SK-N-SH (cell line): Measurements from ENCODE around the gene MICU2. TPM values are rescaled to one million over a fixed set of nuclear protein-coding genes. Genes with fewer than 3 reads are reported as not detected.

Experiments
- CTCF ChIA-PET: fragments of 300-600, 350-600 bp; formaldehyde crosslinking; extraction: SDS; loops from one replicate; lab custom pipeline; 2021; lab: Yijun Ruan, JAX
- POLR2A ChIA-PET: fragments of 350-600 bp; sonication (Branson Sonifier 250); formaldehyde crosslinking; extraction: SDS; loops from one replicate; lab custom pipeline; 2020; ENCODE audit warnings: antibody characterized with exemption, inconsistent platforms; lab: Yijun Ruan, JAX
- DNase-seq: peaks from one replicate; pipeline ENCODE4 v3.0.0; 2012
- H2AFZ ChIP-seq: fragments of 200-600 bp; sonication (generic); 2 replicates; pipeline ENCODE4 v1.8.1; 2016; ENCODE audit warnings: antibody characterized with exemption, mild to moderate bottlenecking, low read depth
- H3F3A ChIP-seq: fragments of 200-600 bp; sonication (generic); replicated peaks from 2 replicates; pipeline ENCODE3; 2016; ENCODE audit warnings: antibody characterized with exemption, mild to moderate bottlenecking; ENCODE audit not compliant: insufficient read depth
- H3K27ac ChIP-seq, 2 experiments: fragments of 200-500 bp in 1 of 2; fragments of 200-600 bp in 1 of 2; sonication (Bioruptor generic) in 1 of 2; sonication (generic), shearing (Covaris generic) in 1 of 2; 2 replicates each; pipeline versions ENCODE4 v1.5.1 to v1.6.1; 2014 to 2016; ENCODE audit warnings: low read depth in 2 of 2, inconsistent platforms in 1 of 2, low read length in 1 of 2, mild to moderate bottlenecking in 1 of 2, mixed read lengths in 1 of 2
- H3K27me3 ChIP-seq: fragments of 200-600 bp; sonication (generic), shearing (Covaris generic); 2 replicates; pipeline ENCODE4 v1.6.1; 2016; ENCODE audit warnings: mixed run types; ENCODE audit not compliant: insufficient read depth
- H3K36me3 ChIP-seq, 2 experiments: fragments of 200-500 bp in 1 of 2; fragments of 200-600 bp in 1 of 2; sonication (Bioruptor generic) in 1 of 2; sonication (generic) in 1 of 2; replicated peaks in 1 of 2; 2 replicates each; pipeline versions ENCODE3 to v1.5.1; 2014 to 2016; ENCODE audit warnings: low read length in 1 of 2, mild to moderate bottlenecking in 1 of 2; ENCODE audit not compliant: insufficient read depth in 2 of 2, control insufficient read depth in 1 of 2
- H3K4me1 ChIP-seq, 2 experiments: fragments of 200-500 bp in 1 of 2; fragments of 200-600 bp in 1 of 2; sonication (Bioruptor generic) in 1 of 2; sonication (generic), shearing (Covaris generic) in 1 of 2; 2 replicates each; pipeline versions ENCODE4 v1.5.1 to v1.6.1; 2014 to 2016; ENCODE audit warnings: low read depth in 1 of 2, low read length in 1 of 2, mixed run types in 1 of 2; ENCODE audit not compliant: insufficient read depth in 2 of 2, control insufficient read depth in 1 of 2
- H3K4me2 ChIP-seq: fragments of 200-600 bp; sonication (generic), shearing (Covaris generic); 2 replicates; pipeline ENCODE4 v1.6.1; 2017; ENCODE audit warnings: mixed run types
- H3K4me3 ChIP-seq, 2 experiments: fragments of 200-500 bp in 1 of 2; fragments of 200-600 bp in 1 of 2; sonication (Bioruptor generic) in 1 of 2; sonication (generic), shearing (Covaris generic) in 1 of 2; 2 replicates each; pipeline versions ENCODE4 v1.5.1 to v1.8.1; 2014 to 2016; ENCODE audit warnings: low read depth in 2 of 2, inconsistent platforms in 1 of 2, low read length in 1 of 2, mild to moderate bottlenecking in 1 of 2, mixed read lengths in 1 of 2, moderate library complexity in 1 of 2
- H3K79me2 ChIP-seq: fragments of 200-600 bp; sonication (generic); 2 replicates; pipeline ENCODE4 v1.8.1; 2017; ENCODE audit warnings: mild to moderate bottlenecking; ENCODE audit not compliant: insufficient read depth
- H3K9ac ChIP-seq: fragments of 200-600 bp; sonication (generic); 2 replicates; pipeline ENCODE4 v1.6.1; 2017; ENCODE audit warnings: mixed run types
- H3K9me2 ChIP-seq: fragments of 200-600 bp; sonication (generic); 2 replicates; pipeline ENCODE4 v1.6.1; 2017; ENCODE audit warnings: mixed run types
- H3K9me3 ChIP-seq: fragments of 200-600 bp; sonication (generic); 2 replicates; pipeline ENCODE4 v1.6.1; 2017; ENCODE audit warnings: mixed run types, mild to moderate bottlenecking, moderate library complexity
- H4K20me1 ChIP-seq: fragments of 200-600 bp; sonication (generic); 2 replicates; pipeline ENCODE4 v1.6.1; 2017; ENCODE audit warnings: mild to moderate bottlenecking, mixed run types; ENCODE audit not compliant: insufficient read depth
- ELF1 ChIP-seq: IDR thresholded peaks from 2 replicates; pipeline ENCODE4 v1.4.0; 2012
- EP300 ChIP-seq, 2 experiments: IDR thresholded peaks; 2 replicates each; pipeline versions ENCODE4 v1.4.0 to v1.6.1; 2012; ENCODE audit warnings: borderline replicate concordance in 1 of 2, low read depth in 1 of 2, low read length in 1 of 2
- EZH2phosphoT487 ChIP-seq: fragments of 200-600 bp; sonication (generic); IDR thresholded peaks from 2 replicates; pipeline ENCODE4 v1.6.1; 2017; ENCODE audit warnings: low read depth, mixed run types, mild to moderate bottlenecking, antibody characterized with exemption, moderate library complexity, borderline replicate concordance
- FOSL2 ChIP-seq: IDR thresholded peaks from 2 replicates; pipeline ENCODE4 v1.4.0; 2012; ENCODE audit warnings: low read depth, mild to moderate bottlenecking, moderate library complexity, borderline replicate concordance
- FOXM1 ChIP-seq: IDR thresholded peaks from 2 replicates; pipeline ENCODE4 v1.4.0; 2012; ENCODE audit warnings: low read depth, mild to moderate bottlenecking
- GABPA ChIP-seq: IDR thresholded peaks from 2 replicates; pipeline ENCODE4 v1.4.0; 2012; ENCODE audit warnings: low read depth, mild to moderate bottlenecking
- JUND ChIP-seq: IDR thresholded peaks from 2 replicates; pipeline ENCODE4 v1.4.0; 2012
- MEF2A ChIP-seq: IDR thresholded peaks from 2 replicates; pipeline ENCODE4 v1.4.0; 2012; ENCODE audit warnings: low read depth, borderline replicate concordance
- POLR2AphosphoS5 ChIP-seq: IDR thresholded peaks from 2 replicates; pipeline ENCODE4 v1.6.1; 2012; ENCODE audit warnings: low read depth, low read length
- RAD21 ChIP-seq: IDR thresholded peaks from 2 replicates; pipeline ENCODE4 v1.6.1; 2012; ENCODE audit warnings: mild to moderate bottlenecking, low read length
- RCOR1 ChIP-seq: fragments of 150-350 bp; IDR thresholded peaks from 2 replicates; pipeline ENCODE4 v1.6.1; 2017; ENCODE audit warnings: antibody characterized with exemption, low read length
- SMC3 ChIP-seq: IDR thresholded peaks from 2 replicates; pipeline ENCODE4 v1.6.1; 2012; ENCODE audit warnings: low read depth, low read length, improper control_type of control experiment
- TAF1 ChIP-seq: IDR thresholded peaks from 2 replicates; pipeline ENCODE4 v1.6.1; 2012; ENCODE audit warnings: low read depth, mild to moderate bottlenecking, low read length, moderate library complexity, borderline replicate concordance
- TCF12 ChIP-seq: IDR thresholded peaks from 2 replicates; pipeline ENCODE4 v1.4.0; 2012
- YY1 ChIP-seq: IDR thresholded peaks from 2 replicates; pipeline ENCODE4 v1.4.0; 2012; ENCODE audit warnings: low read depth, mild to moderate bottlenecking
- WGBS: methylation state at CpG from one replicate; pipeline ENCODE4 v1.1.6; 2017; ENCODE audit warnings: low lambda C conversion rate; 5-methylcytosine and 5-hydroxymethylcytosine counted together
- polyA plus RNA-seq, 3 experiments: library from polyadenylated mRNA; depleted of rRNA; stranded (reverse); fragments of >200 nt; gene quantifications; 2 replicates each; pipeline ENCODE4 v1.2.3, GENCODE V29; 2012
- TF ChIP-seq, protein P1 (sequence below): fragments of 150-350 bp; IDR thresholded peaks from 2 replicates; pipeline ENCODE4 v1.6.1; 2016; ENCODE audit warnings: mild to moderate bottlenecking, low read depth, low read length
- TF ChIP-seq, protein P2 (sequence below): fragments of 150-350 bp; IDR thresholded peaks from 2 replicates; pipeline ENCODE4 v1.6.1; 2017; ENCODE audit warnings: antibody characterized with exemption, low read length, low read depth, borderline replicate concordance
- TF ChIP-seq, protein P3 (sequence below): fragments of 200-600 bp; sonication (generic); IDR thresholded peaks from 2 replicates; pipeline ENCODE4 v1.6.1; 2017; ENCODE audit warnings: antibody characterized with exemption, mild to moderate bottlenecking, moderate library complexity
- TF ChIP-seq, protein P4 (sequence below): IDR thresholded peaks from 2 replicates; pipeline ENCODE4 v1.4.0; 2012; ENCODE audit warnings: low read depth, borderline replicate concordance
- TF ChIP-seq, protein P5 (sequence below): IDR thresholded peaks from 2 replicates; pipeline ENCODE4; 2012

MICU2 gene
- polyA plus RNA-seq, 1 of the 3 experiments (the other 2 are of a cell fraction) = 46.4 TPM

DNA sequence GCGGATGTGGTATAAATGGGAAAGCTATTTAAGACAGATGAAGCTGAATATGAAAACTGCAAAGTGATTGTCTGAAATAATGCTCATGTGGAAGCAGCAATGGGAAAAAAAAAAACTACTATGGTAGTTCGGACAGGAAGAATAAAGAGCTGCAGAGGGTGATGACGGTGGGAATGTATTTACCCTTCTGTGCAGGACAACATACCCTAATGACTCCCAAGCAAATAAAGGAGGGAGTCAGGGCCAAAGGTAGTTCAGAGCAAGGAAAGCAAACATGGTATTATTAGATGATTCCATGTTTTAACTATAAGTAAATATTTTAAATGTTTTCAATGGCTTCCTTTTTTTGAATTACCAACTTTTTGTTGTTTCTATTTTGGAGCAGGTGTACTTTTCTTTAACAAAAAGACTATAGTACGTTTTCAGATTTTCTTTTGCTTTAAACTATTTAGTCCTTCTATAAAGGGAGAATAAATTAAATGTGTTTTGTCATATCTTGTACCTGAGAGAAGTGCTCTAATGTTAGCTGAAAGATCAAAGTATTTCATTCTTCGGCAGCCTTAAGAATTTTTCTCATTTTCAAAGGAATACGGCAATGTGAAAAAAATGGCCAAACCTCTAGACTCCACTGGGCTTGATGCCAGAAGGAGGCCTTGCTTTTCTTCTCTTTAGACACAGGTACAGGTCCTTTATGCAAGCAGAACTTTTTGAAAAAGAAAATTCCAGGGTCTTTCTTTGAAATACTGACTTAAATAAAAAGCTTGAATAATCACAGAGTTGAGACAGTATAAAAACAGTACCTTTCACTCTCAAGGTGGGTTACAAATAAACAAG is 77.0 kb downstream of the MICU2 start:
- H3K4me2 ChIP-seq = no peak overlapping the region
- peaks cover 4 to 10% of the 10 kb centered on the region in 2 experiments for H3K36me3 ChIP-seq
- H3K4me1 ChIP-seq = peaks cover 0 to 5% of the 10 kb centered on the region in 2 experiments; a peak in 3 of 4 replicates
- no peak overlapping the region for H3K27ac ChIP-seq
- WGBS = 93% methylated on average over 6 of the region's 6 CpGs
- no peak overlapping the region for H3K9ac ChIP-seq
- H2AFZ ChIP-seq = no peak overlapping the region
- no peak overlapping the region for H3K4me3 ChIP-seq
- ChIA-PET POLR2A (no interaction called here), CTCF (interaction anchor here (1.1 kb wide), 1 partner anchor 31 kb away, joined by 4 read pairs; no protein-coding TSS in a partner anchor)
- peaks cover 9% of the 10 kb centered on the region for H3F3A ChIP-seq
- H3K9me2 ChIP-seq = no peaks in the 10 kb centered on the region
- TF ChIP-seq ELF1 = no peak
- TF ChIP-seq, protein P1, sequence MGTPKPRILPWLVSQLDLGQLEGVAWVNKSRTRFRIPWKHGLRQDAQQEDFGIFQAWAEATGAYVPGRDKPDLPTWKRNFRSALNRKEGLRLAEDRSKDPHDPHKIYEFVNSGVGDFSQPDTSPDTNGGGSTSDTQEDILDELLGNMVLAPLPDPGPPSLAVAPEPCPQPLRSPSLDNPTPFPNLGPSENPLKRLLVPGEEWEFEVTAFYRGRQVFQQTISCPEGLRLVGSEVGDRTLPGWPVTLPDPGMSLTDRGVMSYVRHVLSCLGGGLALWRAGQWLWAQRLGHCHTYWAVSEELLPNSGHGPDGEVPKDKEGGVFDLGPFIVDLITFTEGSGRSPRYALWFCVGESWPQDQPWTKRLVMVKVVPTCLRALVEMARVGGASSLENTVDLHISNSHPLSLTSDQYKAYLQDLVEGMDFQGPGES = no peak
- TF ChIP-seq, protein P2, sequence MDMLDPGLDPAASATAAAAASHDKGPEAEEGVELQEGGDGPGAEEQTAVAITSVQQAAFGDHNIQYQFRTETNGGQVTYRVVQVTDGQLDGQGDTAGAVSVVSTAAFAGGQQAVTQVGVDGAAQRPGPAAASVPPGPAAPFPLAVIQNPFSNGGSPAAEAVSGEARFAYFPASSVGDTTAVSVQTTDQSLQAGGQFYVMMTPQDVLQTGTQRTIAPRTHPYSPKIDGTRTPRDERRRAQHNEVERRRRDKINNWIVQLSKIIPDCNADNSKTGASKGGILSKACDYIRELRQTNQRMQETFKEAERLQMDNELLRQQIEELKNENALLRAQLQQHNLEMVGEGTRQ = no peak
- TF ChIP-seq JUND = no peak
- no peak for TF ChIP-seq RCOR1
- TF ChIP-seq, protein P3, sequence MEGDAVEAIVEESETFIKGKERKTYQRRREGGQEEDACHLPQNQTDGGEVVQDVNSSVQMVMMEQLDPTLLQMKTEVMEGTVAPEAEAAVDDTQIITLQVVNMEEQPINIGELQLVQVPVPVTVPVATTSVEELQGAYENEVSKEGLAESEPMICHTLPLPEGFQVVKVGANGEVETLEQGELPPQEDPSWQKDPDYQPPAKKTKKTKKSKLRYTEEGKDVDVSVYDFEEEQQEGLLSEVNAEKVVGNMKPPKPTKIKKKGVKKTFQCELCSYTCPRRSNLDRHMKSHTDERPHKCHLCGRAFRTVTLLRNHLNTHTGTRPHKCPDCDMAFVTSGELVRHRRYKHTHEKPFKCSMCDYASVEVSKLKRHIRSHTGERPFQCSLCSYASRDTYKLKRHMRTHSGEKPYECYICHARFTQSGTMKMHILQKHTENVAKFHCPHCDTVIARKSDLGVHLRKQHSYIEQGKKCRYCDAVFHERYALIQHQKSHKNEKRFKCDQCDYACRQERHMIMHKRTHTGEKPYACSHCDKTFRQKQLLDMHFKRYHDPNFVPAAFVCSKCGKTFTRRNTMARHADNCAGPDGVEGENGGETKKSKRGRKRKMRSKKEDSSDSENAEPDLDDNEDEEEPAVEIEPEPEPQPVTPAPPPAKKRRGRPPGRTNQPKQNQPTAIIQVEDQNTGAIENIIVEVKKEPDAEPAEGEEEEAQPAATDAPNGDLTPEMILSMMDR = no peak
- no peak for TF ChIP-seq FOXM1
- TF ChIP-seq, protein P4, sequence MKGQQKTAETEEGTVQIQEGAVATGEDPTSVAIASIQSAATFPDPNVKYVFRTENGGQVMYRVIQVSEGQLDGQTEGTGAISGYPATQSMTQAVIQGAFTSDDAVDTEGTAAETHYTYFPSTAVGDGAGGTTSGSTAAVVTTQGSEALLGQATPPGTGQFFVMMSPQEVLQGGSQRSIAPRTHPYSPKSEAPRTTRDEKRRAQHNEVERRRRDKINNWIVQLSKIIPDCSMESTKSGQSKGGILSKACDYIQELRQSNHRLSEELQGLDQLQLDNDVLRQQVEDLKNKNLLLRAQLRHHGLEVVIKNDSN = no peak
- H3K27me3 ChIP-seq = no peaks in the 10 kb centered on the region
- DNase-seq = no peak
- H4K20me1 ChIP-seq = no peaks in the 10 kb centered on the region
- 0 out of 2 replicates have a peak, but pooled peaks cover 5% of the 10 kb centered on the region for H3K79me2 ChIP-seq
- H3K9me3 ChIP-seq = no peaks in the 10 kb centered on the region

DNA sequence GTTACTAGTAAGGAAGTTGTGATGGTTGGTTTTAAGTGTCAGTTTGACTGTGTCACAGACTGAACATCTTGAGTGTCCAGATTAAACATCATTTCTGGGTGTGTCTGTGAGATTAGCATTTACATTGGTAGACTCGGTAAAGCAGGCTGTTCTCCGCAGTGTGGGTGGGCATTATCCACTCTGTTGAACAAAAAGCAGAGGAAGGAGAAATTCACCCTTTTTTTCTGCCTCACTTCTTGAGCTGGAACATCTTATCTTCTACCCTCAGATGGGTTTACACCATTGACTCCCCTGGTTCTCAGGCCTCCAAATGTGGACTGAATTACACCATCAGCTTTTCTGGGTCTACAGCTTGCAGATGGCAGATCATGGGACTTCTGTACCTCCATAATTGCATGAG is 81.1 kb downstream of the MICU2 start:
- no peak overlapping the region for H3K4me3 ChIP-seq
- ChIA-PET POLR2A (interaction anchor here (1.1 kb wide), 1 partner anchor 23 kb away, joined by 3 read pairs; no protein-coding TSS in a partner anchor), CTCF (interaction anchor here (1.0 to 2.1 kb wide), 2 partner anchors 23 to 115 kb away, joined by 3 to 7 read pairs; no protein-coding TSS in a partner anchor)
- DNase-seq = no peak
- H3K9me3 ChIP-seq = no peaks in the 10 kb centered on the region
- H3K27ac ChIP-seq = no peak overlapping the region
- H3K79me2 ChIP-seq = no peaks in the 10 kb centered on the region
- H3F3A ChIP-seq = no peaks in the 10 kb centered on the region
- 89% methylated on average over 2 of the region's 2 CpGs for WGBS
- H3K9me2 ChIP-seq = no peaks in the 10 kb centered on the region
- H3K27me3 ChIP-seq = no peaks in the 10 kb centered on the region
- no peak overlapping the region for H3K4me2 ChIP-seq
- H4K20me1 ChIP-seq = no peaks in the 10 kb centered on the region
- H3K9ac ChIP-seq = no peak overlapping the region
- no peaks in the 10 kb centered on the region for H3K4me1 ChIP-seq
- no peak overlapping the region for H2AFZ ChIP-seq
- H3K36me3 ChIP-seq = peaks cover 19 to 24% of the 10 kb centered on the region in 2 experiments
- TF ChIP-seq RAD21 (no peak), EZH2phosphoT487 (no peak), GABPA (no peak), POLR2AphosphoS5 (no peak), TCF12 (no peak), TAF1 (no peak), MEF2A (no peak), EP300 (IDR thresholded peaks at IDR 0.05; ENCODE audit: borderline replicate concordance in 1 of 2, low read depth in 1 of 2, low read length in 1 of 2) (no peak), YY1 (no peak), FOSL2 (no peak), SMC3 (no peak)
- TF ChIP-seq, protein P5, sequence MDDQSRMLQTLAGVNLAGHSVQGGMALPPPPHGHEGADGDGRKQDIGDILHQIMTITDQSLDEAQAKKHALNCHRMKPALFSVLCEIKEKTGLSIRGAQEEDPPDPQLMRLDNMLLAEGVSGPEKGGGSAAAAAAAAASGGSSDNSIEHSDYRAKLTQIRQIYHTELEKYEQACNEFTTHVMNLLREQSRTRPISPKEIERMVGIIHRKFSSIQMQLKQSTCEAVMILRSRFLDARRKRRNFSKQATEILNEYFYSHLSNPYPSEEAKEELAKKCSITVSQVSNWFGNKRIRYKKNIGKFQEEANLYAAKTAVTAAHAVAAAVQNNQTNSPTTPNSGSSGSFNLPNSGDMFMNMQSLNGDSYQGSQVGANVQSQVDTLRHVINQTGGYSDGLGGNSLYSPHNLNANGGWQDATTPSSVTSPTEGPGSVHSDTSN = no peak
- TF ChIP-seq, protein P2 = no peak
